GM03348 (cell line): ENCODE measurements around the gene IL4R.
"Not testable (repeated sequence)": the region's sequence is repeated elsewhere in the genome, so short reads cannot be mapped to it uniquely, and the experiment has no call there.

Experiments used
- DNase-seq: peaks from one replicate; pipeline ENCODE4 v3.0.0; 2012; ENCODE audit warnings: low spot score

The IL4R gene

GRCh38 chr16:27329376-27330079 is 15.8 kb downstream of the IL4R start:
- DNase-seq: not testable (repeated sequence)

DNA sequence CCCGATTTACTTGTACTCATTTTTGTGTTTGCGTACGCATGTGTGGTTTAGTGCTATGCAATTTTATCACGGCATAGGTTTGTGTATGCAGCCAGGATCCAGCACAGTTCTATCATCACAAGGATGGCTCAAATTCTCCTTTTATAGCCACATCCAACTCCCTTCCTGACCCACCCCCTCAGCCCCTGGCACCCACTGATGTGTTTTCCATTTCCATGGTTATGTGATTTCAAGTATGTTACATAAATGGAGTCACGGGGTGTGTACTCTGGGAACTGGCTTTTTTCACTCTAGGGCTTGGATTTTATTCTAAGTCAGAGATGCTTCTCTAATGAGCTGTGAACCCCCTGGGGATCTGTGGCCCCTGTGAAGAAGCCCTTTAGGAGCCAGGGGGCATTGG is 16.8 kb downstream of the IL4R start:
- peak; percentile 73 for DNase-seq

GRCh38 chr16:27332105-27332504 is 18.3 kb downstream of the IL4R start:
- no peak for DNase-seq

DNA sequence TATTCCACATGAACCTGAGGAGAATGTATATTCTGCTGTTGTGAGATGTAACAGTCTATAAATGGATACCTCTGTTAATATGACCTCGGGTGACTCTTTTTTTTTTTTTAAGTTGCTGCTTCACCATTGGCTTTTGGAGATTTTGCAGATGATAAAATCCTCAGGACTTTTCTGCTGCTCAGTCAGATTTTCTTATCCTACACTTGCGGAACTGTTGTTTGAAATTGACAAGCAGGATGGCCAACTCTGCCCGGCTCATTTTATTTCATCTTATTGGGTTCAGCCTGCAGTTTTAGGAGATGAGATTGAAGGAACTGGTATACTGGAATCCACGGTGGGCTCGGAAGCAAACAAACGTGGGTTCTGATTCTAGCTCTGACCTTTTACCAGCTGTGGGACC is 19.3 kb downstream of the IL4R start:
- no peak for DNase-seq

DNA sequence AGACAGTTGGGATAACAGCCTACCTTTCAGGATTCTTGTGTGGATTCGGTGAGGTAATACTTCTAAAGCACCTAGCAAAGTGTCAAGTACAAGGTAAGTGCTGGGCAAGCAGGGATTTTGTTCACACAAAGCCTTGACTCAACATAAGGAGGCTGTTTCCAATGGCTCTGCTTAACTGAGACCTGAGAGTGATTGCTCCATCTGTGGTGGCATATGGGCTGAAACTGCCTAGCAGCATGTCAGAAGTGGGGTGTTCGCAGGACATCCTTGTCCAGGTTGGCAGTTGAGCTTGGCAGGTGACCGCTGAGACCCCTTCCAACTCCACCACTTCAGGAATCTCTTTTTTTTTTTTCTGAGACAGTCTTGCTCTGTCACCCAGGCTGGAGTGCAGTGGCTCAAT is 19.8 kb downstream of the IL4R start:
- DNase-seq: no peak

GRCh38 chr16:27334192-27334764 is 20.5 kb downstream of the IL4R start:
- no peak for DNase-seq

- DNase-seq: no peak
These were observed 21.1 kb downstream of the IL4R start for GRCh38 chr16:27334838-27335237.

DNA sequence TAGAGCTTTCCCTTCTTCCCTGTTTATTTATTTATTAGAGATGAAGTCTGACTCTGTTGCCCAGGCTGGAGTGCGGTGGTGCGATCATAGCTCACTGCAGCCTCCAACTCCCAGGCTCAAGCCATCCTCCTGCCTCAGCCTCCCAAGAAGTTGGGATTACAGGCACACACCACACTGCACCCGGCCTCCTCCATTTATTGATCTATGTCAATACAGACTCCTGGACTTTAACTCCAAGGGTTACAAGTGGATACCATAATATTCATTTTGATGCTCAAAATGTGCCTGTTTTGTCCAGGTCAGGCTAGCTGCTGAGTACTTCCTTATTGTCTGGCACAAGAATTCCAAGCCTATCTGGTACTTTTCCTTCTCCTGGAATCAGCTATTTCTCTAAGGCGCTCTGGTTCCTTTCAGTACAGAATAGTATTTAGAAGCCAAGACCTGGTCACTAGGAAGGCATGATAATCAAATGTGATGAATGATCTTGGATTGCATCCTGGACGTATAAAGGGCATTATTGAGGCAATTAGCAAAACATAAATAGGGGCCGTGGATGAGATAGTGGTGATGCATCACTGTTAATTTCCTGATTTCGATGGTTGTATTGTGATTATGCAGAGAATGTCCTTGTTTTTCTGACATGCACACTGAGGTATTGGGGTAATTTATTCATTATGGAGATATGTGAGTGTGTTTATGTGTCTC is 21.7 kb downstream of the IL4R start:
- peak; percentile 37 for DNase-seq

- DNase-seq: no peak
These were observed 23.2 kb downstream of the IL4R start for GRCh38 chr16:27337024-27337423.

GRCh38 chr16:27339180-27339579 is 25.4 kb downstream of the IL4R start:
- DNase-seq: no peak

- no peak for DNase-seq
These were observed 26.9 kb downstream of the IL4R start for GRCh38 chr16:27340654-27341053.

DNA sequence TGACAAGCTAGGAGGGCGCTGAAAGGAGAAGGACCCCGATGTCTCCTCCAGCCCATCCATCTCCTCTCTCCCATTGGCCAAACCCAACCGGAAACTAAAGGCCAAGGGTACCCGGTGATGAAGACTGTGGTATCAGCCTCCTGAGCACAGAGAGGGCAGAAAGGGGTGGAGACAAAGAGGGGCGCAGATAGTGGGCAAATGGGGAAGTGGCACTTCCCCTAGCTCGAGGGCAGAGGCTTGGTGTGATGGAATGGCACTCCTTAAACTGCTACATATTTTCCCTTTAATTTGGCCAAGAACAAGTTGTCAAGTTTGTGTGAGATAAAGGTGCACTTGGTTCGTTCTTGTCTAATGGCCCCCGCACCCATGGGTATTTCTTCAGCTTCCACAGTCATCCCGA is 27.8 kb downstream of the IL4R start:
- DNase-seq: no peak

GRCh38 chr16:27341971-27342370 is 28.2 kb downstream of the IL4R start:
- no peak for DNase-seq

DNA sequence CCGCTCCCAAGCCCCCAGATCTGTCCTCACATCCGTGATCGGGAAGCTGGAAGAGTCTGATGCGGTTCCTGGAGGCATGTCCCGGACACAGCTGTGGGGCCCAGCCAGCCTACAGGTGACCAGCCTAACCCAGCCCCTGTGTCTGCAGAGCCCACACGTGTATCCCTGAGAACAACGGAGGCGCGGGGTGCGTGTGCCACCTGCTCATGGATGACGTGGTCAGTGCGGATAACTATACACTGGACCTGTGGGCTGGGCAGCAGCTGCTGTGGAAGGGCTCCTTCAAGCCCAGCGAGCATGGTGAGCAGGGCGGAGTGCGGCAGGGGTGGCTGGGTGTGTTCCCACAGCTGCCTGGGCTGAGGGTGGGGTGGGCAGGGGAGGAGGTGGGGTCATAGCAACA is 30.9 kb downstream of the IL4R start:
- DNase-seq: no peak

- DNase-seq: no peak
These were observed 31.4 kb downstream of the IL4R start for GRCh38 chr16:27345201-27345600.

GRCh38 chr16:27346819-27347218 is 33.0 kb downstream of the IL4R start:
- no peak for DNase-seq

GRCh38 chr16:27347930-27348685 is 34.3 kb downstream of the IL4R start:
- no peak for DNase-seq

GRCh38 chr16:27349276-27349675 is 35.5 kb downstream of the IL4R start:
- no peak for DNase-seq

DNA sequence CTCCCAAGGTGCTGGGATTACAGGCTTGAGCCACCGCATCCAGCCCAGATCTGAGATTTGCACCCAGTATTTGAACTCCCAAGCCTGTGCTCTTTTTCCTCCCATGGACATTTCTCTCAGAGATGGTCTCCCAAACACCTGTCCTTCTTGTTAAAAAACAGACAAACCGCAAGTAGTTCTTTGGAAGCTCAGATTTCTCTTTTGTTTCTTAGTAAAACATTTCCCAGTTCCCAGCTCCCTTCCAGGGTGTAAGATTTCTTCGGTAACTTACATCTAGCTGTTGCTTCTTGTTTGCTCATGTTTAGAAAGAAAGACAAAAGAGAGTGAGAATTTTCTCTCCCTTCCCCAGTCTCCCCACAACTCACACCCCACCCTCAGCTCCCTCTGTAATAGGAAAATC is 36.2 kb downstream of the IL4R start:
- DNase-seq: no peak

GRCh38 chr16:27351989-27352388 is 38.2 kb downstream of the IL4R start:
- no peak for DNase-seq

DNA sequence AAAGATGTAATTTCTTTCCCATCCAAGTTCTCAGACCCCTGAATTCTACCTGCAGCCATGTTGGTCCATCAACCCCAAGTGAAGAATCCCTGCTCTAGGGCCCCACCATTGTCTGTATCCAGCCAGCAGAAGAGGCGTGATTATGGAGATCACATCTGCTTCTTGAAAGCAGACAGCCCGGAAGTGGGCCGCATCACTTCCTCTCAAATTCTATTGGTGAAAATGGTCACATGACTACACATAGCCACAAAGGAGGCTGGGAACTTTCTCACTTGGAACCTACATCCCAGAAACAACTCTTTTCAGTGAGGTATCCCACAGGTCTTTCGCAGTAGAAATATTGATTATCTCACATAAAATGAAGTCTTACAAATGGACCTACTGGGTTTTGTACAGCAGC is 40.1 kb downstream of the IL4R start:
- DNase-seq: no peak

DNA sequence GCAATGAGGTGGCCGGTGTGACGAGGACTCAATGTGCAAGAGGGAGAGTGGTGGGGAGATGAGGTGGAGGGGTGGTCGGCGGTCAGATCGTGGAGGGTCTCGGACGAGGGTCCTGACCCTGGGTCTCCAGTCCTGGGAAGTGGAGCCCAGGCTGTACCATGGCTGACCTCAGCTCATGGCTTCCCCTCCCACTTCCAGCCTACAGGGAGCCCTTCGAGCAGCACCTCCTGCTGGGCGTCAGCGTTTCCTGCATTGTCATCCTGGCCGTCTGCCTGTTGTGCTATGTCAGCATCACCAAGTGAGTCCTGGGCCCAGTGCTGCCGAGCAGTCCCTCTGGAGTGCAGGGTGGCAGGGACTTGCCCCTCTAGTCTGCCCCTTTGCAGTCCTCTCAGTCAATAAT is 41.8 kb downstream of the IL4R start:
- DNase-seq: peak; percentile 42

- no peak for DNase-seq
These were observed 43.0 kb downstream of the IL4R start for GRCh38 chr16:27356794-27357193.
